ENCODE results near the gene TMEM72. TPM values are rescaled to one million over a fixed set of nuclear protein-coding genes. Genes with fewer than 3 reads are reported as not detected.

TMEM72 gene
- total RNA-seq, 1 experiment from 2014 or later: not detected

DNA sequence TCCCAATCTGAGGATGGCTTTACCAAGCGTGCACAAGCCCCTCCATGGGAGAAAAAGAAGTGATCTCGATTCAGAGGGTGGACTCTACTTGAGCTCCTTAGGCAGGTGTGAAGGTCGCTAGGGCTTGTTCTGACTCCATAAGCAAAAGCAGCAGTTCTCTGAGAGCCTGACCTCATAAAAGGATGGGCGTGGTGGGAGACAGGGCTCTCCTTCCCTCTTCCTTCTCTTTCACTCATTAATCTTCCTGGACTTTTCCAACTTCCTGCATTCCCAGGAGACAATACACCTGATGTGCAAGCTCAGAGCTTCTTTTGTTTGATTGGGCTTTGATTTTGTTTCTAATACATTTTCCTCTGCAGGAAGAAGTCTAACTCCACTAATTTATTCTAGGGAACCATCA lies 22.3 kb upstream of the TMEM72 start:
- DNase-seq (ENCODE audit: extremely low read depth, low read depth): no peak

DNA sequence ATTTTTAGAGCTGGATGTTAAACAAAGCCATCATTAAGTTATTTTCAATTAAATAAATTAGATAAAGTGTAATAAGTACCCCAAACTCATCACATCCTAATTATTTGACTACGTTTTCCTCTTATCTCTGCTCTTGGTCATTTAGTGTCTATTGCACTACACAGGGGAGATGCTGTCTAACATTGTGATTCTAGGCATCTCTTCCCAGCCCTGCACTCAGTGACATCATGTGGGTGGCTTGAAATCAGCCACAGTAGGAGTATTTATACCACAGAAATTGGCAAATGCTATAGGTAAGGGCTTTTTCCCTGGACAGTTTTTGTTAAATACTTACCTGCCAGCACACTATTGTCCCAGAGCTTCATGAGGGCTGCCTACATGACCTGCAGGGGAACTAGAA lies 21.3 kb upstream of the TMEM72 start:
- no peak for DNase-seq (ENCODE audit: extremely low read depth, low read depth)

DNA sequence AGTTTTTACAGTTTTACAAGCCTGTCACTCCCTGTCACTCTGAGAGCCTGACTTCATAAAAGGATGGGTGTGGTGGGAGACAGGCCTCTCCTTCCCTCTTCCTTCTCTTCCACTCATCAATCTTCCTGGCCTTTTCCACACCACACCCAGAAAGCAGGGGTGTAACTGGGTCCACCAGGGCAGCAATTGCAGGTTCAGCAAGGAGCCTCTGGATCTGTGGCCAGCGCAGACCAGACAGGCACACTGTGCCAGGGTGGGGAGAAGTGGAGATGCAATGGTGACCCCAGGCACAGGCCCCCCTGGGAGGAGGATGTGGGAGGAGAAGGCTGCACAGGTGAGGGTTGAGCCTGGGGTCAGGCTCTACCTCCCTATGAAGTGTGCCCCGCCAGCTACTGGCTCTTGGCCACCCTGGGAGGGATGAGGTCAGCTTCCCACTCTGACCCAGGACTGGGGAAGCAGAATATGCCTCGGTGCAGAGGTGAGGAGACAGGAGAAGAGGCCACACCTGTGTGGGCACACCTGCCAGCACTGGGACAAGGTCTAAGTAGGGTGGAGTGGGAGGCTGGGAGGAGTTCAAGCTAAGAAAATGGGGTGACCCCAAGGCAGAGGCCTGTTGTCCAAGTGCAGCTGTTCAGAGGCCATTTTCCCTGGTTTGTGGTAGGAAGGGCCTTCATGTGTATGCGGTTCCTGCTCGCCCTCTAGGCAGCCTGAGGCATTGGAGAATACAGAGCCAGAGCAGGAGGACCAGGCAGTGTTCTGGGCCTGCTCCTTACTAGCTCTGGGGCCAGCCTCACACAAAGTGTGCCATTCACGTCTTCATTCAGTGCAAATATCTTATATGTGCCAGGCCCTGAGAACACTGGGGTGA lies 20.2 kb upstream of the TMEM72 start:
- no peak for DNase-seq (ENCODE audit: extremely low read depth, low read depth)

DNA sequence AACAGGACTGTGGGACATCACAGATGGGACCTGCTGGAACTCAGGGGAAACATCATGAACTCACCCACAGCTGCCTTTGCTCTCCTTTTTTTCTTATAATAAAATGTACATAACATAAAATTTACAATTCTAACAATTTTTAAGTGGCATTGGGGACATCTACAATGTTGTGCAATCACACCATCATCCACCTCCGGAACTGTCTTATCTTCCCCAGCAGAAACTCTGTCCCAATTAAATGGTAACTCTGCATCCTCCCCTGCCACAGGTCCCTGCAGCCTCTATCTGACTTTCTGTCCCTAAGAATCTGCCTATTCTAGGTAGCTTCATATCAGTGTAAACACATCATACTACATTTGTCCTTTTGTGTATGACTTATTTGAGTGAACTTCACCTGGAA lies 19.4 kb upstream of the TMEM72 start:
- DNase-seq (ENCODE audit: extremely low read depth, low read depth): no peak

DNA sequence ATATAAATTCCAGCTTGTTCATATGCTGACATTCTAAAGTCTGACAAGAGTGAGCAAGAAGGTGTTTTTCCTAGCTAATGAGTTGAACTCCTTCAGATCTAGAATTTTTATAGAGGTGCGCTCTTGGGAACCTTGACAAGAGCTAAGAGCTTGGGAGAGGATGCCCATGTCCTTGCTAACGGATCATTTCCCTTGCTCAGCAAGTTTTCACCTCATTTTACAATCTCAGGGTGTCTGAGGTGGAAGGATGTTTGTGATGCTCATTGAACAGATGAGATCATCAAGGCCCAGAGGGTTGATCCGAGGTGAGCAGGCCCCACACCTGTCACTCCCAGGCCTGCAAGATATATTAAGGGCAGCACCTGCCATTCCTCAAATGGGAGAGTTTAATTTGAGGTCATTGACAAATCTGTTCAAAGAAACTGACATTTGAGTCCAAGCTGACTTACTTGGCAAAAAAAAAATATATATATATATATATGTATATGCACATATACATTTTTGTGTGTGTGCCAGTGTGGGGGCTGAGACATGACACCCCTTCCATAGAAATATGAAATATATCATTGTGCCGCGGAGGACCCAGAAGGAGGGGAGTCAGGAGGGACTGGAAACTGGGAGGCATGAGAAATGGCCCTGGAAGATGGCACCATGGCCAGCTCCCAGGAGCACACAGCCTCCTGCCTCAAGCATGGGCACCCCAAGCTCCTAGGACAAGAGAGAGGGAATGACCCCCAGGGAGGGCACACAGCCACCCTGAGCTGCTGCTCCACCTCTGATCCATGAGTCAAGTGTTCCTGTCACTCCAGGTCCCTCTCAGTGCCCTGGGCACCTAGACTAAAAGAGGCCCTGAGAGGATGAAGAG lies 17.3 kb upstream of the TMEM72 start:
- no peak for DNase-seq (ENCODE audit: extremely low read depth, low read depth)

DNA sequence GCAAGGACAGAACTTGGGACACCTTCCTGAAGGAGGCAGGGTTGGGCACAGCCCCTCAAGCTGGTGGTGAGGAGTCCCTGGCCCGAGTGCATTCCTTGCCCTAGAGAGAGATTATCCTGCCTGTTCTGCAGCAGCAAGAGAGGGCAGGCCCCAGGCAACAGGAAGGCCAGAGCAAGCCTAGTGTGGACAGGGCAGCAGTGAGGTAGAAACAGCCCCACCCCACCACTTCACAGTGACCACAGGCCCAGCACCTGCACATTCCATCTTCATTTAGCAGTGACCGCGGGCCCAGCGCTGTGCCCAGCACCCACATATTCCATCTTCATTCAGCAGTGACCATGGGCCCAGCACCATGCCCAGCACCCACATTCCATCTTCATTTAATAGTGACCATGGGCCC lies 16.4 kb upstream of the TMEM72 start:
- DNase-seq (ENCODE audit: extremely low read depth, low read depth): no peak

DNA sequence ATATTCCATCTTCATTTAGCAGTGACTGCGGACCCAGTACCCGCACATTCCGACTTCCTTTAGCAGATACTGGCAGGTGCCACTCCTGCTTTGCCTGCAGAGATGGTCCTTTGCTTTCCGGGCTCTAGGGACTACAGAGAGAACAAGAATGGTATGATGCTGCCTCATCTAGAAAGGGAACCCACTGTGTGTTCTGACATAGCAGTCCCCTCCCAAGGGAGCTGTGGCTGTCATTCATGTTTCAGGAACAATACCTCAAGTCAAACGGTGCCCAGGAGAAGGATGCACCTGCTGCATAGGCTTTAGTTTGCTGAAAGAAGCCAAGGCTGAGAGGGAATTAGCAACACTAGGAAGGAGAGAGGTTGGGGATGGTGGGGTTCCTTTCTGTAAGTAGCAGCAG lies 15.9 kb upstream of the TMEM72 start:
- DNase-seq (ENCODE audit: extremely low read depth, low read depth): no peak

DNA sequence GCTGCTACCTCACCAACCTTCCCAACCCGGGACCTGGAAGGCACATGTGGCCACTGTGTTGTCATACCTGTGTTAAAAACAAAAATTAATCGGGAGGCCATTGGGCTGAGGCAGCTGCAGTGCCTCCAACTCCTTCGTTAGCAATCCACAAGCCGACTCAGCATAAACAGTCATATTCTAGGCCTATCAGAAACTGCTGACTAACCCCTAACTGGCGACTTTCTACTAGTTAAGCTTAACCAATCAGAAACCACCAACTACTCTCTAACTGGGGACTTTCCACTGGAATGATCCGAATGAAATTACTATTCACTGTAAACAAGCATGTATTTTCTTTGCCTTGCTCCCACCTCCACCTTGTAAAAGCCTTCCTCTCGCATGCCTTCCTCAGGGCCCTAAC lies 14.1 kb upstream of the TMEM72 start:
- DNase-seq (ENCODE audit: extremely low read depth, low read depth): no peak

DNA sequence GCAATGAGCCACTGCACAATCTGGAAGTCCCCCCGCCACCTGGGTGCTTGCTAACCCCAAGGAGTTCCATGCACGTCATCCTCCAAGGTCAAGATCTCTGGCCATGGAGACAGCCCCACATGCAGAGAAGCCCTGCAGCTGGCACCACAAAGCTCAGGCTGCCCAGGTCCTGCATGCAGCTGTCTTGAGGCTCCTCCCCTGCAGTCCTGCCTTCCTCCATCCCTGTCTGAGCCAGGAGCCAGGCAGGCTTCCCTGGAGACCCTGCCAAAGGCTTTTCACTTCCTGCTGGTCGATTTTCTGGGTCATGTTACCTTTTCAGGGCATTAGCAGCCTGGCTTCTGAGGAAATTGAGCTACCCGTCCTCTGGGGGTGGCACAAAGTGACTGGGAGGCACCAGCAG lies 12.5 kb upstream of the TMEM72 start:
- DNase-seq (ENCODE audit: extremely low read depth, low read depth): no peak

DNA sequence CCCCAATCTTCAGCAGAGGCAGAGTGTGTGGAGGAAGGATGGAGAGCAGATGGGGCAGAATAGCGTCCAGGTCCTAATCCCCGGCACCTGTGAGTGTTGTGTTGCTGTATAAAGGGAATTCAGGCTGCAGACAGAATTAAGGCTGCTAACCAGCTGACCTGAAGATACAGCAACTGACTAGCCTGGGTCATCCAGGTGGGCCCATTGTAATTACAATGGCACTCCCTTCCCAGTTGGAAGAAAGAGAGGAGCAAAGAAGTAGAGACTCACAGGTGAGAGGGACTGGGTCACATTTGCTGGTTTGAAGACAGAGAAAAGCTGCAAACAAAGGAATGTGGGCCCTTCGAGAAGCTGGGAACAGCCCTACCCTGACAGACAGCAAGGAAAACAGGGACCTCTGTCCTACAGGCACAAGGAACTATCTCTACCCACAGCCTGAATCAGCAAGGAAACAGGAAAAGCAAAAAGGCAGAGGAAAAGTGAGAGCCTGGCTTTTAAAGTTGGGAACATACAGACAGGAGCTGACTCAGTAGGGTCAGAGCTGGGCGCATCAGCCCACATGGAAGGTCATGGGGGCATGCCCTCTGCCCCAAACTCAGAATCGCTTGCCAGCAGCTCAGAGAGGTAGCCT lies 11.6 kb upstream of the TMEM72 start:
- DNase-seq (ENCODE audit: extremely low read depth, low read depth): no peak

DNA sequence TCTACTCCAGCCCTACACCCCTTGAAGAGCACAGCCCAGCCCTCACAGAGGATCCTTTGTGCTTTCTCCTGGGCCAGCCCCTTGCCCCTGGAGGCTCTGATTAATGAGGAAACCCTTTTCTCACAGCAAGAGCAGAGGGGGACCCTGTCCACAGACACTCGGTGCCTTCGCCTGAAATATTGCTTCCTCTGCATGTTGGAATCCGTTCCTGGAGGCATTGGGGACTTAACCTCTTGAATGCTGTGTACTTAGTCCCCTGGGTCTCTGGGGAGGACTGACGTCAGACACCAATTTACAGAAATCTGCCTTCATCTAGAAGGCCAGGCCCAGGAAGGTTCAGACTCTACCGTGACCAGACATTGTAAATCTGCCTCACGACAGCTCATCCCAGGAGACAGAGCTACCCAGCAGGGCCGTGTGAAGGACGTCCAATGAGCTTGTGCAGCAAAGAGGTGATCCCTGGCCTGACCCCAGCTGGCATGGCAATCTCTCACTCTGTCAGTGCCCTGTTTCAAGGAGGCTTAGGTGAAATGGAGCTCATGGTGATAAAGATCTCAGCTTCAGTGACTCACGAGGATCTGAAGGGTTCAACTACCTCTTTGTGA lies 8.1 kb upstream of the TMEM72 start:
- no peak for DNase-seq (ENCODE audit: extremely low read depth, low read depth)

DNA sequence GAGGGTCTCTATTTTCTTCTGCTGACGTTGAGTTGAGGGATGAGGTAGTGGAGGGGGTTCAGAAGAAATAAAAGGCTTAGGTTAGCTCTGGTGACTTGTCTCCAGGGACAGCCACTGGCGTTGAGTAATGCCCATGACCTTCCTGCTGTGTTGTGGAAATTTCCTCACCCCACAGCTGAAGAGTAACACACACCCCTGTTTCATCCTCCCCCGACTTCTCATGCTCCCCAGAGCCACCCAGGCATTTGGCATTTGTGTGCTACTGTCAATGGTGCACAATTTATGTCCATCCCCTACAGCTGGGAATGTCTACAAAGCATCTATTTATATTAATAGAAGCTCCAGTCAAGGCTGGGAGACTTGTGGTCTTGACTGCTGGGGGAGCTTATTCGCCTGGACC lies 4.7 kb upstream of the TMEM72 start:
- no peak for DNase-seq (ENCODE audit: extremely low read depth, low read depth)

DNA sequence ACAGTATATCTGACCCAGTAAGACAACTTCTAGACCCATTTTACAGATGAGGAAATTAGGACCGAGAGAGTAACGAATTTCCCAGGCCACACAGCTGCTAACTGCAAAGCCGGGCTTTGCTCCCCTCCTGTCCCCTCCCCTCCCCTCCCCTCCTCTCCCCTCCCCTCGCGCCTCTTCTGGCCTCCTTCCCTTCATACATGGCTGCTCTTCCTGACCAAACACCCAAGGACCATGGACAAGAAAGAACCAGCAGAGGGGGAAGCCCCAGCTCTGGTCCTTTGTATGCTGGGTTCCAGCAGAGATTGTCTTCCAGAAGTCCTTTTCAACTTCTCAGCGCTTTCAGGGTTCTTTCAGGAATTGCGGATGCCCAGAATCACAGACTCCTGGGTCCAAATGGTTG lies 3.6 kb upstream of the TMEM72 start:
- DNase-seq (ENCODE audit: extremely low read depth, low read depth): no peak

DNA sequence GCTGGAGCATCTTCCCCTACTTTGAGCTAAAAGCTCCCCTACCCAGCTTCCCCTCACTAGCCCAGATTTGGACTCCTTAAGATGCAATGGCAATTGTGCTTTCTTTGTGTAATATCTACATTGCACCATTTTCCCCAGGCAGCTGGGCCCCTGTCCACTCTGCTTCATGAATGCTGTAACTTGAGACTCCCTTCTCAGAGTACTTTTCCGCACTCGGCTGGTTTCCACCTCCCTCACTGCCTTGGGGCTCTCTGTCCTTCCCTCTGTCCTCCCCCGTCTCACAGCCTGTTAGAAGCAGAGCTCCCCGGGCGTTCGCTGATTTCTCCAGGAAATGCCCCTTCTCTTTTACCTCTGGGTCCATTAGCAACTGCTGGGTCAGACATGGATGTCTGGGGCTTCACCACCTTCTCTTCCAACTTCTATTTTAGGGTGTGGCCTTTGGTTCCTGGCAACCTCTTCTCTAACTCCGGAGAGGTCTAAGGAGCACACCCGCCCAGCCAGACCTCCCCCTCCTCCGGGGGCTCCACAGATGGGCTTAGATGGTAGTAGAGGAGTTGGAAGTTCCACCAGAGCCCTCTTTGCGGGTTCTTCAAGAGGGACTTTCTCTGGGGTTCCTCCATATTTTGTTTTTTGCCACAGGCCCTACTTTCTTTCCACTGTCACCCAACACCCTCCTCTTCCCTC lies 2.9 kb upstream of the TMEM72 start:
- no peak for DNase-seq (ENCODE audit: extremely low read depth, low read depth)

DNA sequence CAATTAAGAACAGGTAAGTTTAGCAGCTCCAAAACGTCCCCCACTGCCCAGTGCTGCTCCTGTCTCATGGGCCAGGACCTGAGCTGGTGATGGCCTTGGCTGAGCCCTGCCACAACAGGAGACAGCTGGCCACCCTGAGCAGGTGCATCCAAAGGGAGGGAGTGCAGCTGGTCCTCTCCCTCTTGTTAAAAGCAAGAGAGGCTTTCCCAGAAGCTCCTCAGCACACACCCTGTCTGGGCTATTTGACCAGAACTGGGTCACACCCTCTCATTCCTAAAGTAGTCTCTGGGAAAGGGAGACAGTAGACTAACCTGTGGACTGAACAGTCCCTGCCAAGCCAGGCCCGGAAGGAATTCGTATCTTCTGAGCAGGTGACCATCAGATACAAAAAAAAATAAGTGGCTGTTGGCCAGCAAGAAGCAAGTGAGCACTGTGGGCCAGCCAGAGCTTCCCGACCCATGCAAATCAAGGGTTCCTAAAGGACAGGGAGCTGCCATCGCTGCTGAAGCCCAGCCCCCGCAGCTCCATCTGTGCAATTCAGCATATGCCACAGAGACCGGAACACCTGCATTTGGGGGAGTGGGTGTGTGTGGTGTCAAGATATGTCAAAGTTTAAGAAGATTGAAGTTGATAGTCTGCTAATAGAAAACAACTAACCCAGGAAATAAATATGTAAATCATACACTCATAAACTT lies 2.1 kb upstream of the TMEM72 start:
- no peak for DNase-seq (ENCODE audit: extremely low read depth, low read depth)

DNA sequence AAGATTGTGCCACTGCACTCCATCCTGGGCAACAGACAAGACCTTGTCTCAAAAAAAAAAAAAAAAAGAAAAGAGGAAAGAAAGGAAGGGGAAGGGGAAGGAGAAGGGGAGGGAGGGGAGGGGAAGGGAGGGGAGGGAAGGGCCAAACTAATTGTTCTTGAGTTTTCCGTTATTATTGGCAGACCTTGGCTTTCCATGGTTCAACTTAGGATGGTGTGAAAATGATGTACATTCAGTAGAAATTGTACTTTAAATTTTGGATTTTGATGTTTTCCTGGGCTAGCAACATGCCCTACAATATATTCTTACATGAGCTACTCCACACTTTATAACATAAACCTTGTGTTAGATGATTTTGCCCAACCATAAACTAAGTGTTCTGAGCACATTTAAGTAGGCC lies 1.2 kb upstream of the TMEM72 start:
- DNase-seq (ENCODE audit: extremely low read depth, low read depth): no peak

DNA sequence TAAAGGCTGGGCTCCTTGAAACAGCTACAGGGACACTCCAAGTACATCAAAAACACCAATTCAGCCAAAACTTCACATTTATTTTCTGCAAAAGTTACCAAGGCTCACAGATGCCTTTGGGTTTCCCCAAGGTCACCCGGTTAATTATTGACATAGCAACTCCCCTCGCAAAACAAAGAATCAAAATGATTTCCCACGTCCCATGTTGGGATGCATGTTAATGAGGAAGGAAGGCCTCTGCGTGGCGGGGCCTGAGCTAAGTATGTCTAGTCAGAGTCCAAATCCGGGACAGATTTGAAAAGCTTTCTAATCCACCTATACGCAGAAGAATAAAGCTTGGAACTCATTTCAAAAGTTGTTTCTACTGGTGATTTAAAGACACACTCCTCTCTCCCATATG lies 535 bp upstream of the TMEM72 start:
- DNase-seq (ENCODE audit: extremely low read depth, low read depth): no peak

DNA sequence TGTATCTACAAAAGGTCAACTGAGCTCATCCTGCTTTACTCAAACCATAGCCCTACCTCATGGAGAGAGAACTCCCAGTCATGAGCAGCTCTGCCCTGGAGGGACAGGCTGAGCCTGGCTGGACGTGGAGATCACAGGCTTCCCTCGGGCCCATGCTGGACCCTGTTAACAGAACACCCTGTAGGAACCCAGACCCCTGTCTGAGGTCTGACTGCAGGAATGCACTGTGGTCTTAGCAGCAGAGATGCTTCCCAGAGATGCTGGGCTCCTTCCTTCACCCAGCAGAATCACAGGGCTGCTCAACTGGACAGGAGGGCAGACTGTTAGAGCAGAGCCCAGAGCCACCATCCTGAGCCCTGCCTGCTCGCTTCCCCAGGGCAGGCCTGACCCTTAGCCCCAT lies 814 bp downstream of the TMEM72 start:
- DNase-seq (ENCODE audit: extremely low read depth, low read depth): no peak

DNA sequence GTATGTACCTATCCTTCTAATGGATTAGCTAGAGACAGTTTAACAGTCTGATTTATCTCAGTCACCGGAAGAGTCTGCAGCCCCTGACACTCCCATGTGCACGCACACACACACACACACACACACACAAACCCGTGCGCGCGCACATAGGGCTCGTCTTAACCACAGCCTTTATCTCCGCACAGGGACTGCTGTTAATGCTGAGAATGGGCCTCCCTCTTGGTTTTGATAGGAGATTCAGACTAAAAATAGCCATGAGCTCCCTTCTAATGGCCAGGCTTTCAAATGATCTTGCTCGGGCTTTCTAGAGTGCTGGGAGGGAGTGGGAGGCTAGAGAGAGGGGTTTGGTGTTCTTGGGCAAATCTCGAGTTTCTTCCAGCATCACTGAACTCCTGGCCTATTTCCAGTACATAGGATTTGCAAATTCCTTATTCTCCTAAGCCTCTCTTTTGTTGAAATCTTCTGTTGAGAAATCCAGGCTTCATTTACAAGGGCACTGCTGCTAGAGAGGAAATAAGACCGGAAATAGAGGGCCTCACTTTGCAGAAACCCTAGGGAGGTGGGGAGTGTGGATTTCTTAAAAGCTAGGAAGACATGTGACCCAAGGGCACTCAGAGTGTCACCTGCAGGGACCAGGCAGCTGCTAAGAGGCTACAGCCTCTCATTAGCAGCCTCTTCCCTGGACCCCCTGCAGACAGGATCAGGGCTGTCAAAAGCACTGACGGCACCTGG lies 2.4 kb downstream of the TMEM72 start:
- DNase-seq (ENCODE audit: extremely low read depth, low read depth): no peak
